Measurements from ENCODE around the gene KRT4.

The KRT4 gene

DNA sequence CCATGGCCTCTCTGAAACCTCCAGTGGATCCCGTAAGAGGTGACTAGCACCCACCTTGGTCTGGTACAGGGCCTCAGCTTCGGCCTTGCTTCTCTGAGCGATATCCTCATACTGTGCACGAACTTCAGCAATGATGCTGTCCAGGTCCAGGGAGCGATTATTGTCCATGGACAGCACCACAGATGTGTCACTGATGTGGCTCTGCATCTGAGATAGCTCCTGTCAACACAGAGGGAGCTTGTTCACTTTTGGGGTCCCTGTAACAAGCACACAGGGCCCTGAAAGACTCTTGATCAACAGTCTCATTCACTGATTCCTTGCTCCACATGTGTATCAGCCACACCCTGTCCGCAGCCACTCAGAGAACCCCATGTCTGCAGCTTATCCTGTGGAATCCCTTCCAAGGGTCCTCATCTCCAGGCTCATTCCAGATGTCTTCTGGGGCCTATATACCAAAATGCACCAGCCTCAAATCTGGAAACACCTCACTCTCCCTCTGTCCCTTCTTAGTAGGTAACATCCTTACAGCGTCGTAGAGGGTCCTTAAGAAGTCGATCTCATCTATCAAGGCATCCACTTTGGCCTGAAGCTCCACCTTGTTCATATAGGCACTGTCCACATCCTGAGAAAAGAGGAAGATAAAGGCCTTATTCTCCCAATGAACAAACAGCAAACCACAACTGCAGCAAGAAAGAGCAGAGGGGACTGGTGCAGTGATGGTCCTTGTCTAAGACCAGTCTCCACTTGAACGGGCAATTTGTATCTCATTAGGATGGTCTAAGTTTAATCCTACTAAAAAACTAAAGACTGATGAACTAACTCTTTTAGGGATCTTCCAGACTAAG, 21.5 kb downstream of the KRT4 start:
- DNase-seq (ENCODE audit: low spot score): no peak

DNA sequence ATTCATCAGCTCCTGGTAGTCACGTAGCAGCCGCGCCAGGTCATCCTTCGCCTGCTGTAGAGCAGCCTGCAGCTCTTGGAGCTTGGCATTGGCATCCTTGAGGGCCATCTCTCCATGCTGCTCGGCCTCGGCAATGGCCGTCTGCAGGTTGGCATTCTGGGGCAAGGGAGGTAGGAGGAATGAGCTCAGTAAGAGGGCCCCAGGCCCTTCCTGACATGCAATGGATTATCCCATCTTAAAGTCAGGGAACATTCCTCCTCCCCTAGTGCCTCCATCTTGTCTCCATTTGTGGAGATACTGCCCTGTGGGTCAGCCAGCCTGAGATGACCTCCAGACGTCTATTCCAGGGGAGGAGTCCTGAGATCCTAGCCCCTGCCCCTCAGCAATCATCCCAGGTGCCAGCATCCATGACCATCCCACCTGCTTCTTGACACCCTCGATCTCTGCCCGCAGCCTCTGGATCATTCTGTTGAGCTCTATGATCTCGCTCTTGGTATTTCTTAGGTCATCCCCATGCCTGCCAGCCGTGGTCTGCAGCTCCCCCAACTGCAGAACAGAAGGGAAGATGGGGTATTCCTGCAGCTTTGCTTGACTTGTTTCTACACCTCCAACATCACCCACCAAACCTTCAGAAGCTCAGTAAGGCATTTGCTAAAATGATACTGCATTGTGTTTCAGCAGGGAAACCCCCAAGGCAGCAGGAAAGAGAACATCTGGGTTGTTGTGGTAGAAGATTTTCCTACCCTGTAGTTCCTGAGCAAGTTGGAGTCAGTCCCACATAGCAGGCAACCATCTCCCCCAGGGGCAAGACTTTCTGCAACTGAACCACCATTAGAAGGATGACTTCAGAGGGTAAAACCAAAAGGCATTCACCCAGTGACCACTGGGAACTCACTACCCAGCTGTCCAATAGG, 22.4 kb downstream of the KRT4 start:
- no peak for DNase-seq (ENCODE audit: low spot score)

DNA sequence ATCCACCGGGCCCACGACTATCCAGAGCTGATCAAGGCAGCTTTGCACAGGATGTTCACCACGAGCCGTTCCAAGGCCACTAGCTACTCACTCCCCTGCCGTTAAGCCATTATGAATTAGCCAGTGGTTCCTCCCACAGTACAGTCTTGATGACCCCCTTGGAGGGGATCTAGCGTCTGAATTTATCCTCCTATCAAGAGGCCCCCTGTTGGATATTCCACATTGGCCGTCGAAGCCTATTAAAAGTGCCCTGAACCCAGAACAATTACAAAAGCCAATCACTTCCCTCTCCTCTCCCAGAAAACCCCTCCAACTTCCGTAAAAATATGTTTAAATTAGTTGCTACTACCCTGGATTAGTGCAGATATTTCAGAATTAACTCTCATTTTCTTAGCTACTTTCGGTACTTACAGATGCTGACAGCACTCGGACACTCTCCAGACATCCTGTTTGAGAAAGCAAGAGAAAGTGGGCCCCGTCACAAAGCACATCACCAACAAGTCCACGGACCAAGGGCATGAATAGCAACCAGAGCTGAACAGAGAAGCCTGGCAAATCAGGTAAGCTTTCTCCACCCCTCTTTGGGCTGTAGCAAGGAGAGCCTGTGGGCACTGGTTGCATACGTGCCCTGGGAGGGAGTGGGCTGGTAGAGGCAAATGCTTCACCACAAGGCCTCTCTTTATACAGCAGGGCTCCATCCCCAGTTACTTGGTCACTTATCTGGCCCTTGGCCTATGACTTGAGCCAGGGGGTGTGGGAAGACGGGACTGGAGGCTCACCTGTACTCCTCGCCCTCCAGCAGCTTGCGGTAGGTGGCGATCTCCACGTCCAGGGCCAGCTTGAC, 23.3 kb downstream of the KRT4 start:
- DNase-seq (ENCODE audit: low spot score): no peak

DNA sequence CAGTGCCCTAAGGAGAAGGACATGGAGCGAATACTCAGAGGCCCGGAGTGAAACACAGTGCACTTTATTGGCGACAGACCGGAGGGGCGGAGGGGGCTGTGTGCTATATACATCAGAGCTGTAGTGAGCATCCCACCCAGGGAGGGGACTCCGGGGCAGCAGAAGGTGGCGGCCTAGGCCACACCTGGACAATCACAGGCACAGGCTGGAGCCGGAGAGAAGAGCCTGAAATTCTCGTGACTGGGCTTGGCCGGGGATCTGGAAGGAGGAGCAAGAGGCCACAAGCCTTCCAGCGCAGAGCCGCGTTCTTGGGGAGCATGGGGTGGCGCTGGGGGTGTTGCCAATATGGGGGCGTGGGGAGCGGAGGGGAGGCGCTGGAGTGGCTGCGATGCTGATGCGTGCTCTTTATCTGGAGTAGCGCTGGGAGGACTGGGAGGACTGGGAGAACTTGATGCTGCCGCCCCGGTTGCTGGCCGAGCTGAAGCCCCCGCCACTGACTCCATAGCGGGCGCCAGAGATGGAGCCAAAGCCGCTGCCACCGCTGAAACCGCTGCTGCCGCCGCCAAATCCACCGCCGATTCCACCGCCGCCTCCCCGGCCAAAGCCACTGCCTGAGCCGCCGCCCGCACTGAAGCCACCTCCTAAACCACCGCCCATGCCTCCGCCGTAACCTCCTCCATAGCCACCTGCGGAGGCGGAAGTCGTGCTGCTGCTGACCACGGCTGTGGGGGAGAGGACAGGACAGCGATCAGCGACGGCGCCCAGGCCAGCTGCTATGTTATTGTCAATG, 24.1 kb downstream of the KRT4 start:
- no peak for DNase-seq (ENCODE audit: low spot score)

DNA sequence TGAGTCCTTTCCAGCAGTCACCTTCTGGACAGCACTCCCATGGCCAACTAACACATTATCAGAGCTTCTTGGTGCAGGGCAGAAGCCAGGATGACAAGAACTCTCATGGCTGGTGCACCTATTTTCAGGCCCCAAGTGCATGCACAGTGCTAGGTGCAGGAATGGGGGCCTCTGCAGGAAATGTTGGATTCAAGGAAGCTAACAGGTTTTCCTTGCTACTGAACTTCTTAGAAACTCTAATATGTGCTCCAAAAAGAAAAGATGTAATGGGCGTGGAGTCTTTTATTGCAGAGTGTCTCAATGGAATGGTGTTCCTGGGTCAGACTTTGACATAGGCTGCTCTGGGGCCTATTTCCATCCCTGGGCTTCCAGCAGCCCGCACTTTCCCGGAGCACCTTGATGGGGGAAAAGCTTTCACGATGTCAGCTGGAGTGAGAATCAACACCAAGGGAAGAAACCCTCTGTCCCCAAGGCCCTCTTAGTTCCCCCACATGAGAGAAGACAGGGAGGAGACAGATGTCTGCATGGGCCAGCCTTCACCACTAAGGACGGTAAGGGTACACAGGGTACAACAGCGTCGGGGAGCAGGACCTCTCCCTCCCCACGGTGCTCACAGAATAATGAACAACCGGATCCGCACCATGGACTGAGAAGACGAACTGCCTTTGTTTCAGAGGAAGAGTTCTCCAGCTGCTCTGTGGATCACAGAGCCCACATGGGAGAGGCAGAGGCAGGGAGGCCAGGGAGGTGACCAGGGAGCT, 24.9 kb downstream of the KRT4 start:
- DNase-seq (ENCODE audit: low spot score): no peak

DNA sequence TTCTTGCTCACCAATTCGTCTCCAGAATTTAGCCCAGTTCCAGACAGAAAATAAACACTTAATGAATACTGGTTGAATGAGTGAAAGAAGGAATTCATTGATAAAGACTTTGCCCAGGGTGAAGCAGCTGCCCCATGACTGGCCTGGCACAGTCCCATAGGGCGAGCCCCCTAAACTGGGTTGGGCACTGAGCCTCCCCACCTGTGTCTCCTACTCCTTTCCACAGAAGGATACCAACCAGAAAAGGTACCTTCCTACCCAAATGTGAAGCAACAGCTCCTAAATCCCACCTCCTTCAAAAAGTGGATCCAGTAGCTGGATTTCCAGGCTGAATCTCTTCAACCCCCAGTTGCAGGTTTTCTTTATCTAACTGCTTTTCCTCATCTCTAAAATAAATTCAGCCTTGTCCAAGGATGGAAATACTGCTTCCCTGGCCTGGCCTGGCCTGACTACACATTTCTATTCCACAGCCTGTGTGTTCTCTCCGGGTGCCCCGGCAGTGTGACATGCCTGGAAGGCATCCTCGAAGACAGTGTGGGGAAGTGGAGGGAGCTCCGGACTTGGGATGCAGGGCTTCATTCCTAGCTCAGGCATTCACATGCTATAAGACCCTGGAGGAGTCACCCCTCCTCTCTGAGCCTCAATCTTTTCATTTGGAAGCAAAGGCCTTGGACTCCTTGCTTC, 25.6 kb downstream of the KRT4 start:
- DNase-seq (ENCODE audit: low spot score): no peak

DNA sequence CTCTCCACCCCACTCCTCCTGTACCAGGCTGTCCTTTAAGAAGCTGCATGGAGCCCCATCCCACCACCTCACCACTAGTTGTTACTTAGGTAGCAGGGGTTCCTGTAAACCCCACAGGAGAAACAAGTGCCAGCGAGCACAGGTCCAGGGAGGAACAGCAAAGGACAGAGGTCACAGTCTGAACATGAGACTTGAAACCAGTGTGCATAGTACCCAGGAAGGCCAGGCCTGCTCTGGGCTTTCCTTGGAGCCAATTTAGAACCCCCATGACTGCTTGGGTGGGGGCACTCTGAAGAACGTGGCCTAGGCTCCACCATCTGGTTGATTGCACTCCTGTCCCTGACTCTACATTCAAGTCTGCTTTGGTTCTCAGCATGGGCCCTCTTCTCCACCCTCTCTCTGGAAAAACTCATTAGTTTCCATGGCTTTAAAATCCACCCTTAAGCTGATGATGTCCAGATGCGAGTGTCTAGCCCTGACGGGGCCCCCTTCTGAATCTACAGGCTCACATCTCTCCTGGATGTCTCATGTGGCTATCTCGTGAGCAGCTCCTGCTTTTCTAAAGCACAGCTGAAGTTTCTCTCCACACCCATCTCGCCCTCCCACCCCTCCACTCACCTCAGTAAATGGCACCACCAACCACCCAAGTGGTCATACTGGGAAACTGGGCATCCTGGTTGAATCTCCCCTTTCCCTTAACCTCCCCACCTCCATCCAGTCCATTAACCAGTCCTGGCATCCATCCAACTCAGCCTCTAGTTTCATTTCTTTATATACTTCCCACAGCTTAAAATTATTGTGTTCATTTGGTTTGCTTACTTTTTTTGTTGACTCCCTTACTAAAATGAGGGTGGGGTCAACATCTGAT, 26.4 kb downstream of the KRT4 start:
- no peak for DNase-seq (ENCODE audit: low spot score)

DNA sequence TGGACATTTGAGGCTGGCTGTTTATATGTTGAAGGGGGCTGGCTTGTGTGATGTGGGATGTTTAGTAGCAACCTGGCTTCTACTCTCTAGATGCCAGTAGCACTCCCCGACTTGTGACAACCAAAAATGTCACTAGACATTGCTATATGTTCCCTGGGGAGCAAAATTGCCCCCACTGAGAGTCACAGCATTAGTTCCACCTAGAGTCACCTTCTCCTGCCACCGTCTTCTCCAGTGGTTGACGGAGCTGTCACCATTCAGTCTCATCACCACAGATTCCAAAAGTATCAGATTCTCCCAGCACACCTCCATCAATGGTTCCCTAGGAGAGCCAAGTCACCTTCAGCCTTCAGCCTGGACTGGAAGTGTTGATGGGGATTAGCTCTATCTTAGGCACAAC, 29.0 kb downstream of the KRT4 start:
- no peak for DNase-seq (ENCODE audit: low spot score)

DNA sequence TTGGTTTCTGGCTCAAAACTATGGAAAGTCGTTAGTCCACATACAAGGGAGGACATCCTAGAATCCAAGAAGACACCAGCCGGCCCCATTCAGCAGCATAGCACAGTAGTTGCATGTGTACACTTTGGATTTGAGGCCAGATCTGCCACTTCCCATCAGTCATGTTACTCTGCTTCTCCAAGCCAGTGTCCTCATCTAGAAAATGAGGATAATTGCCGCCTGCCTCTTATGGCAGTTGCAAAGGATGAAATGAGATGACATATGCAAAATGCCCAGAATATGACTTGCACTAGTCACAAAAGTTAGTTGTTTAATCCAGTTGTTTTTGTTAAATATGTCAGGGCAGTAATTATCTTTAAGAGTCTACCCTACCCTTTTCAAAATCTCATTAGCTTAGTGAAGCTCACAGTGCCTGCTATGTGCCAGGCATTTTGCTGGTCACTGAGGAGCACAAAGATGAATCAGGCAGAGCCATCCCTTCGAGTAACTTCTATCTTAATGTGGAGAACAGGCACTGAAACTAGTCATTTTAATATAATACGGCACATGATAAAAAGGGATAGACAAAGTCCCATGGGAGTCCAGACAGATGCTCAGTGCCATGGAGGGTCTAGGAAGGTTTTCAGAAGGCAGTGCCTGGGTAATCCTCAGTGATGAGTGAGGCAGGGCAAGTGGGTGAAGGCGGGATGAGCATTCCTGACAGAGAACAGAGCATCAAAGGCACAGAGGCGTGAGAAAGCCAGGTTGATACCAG, 30.2 kb downstream of the KRT4 start:
- DNase-seq (ENCODE audit: low spot score): no peak

DNA sequence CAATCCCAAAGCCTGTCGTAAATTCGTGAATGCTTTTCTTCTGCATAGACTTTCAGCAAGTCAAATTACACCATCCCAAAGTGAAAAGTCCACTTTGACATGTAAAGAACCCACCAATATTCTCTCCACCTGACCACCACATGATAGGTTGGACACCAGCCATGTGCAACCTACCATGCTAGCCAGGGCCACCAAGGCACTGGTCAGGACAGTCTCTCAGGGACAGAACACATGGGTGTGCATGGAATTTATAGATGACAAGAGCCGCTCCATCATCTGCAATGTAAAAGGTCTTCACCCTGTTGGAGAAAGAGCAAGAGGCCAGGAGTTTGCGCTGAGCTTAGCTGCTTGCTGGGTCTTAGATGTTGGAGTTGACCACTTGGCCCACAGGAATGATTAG, 31.4 kb downstream of the KRT4 start:
- no peak for DNase-seq (ENCODE audit: low spot score)

DNA sequence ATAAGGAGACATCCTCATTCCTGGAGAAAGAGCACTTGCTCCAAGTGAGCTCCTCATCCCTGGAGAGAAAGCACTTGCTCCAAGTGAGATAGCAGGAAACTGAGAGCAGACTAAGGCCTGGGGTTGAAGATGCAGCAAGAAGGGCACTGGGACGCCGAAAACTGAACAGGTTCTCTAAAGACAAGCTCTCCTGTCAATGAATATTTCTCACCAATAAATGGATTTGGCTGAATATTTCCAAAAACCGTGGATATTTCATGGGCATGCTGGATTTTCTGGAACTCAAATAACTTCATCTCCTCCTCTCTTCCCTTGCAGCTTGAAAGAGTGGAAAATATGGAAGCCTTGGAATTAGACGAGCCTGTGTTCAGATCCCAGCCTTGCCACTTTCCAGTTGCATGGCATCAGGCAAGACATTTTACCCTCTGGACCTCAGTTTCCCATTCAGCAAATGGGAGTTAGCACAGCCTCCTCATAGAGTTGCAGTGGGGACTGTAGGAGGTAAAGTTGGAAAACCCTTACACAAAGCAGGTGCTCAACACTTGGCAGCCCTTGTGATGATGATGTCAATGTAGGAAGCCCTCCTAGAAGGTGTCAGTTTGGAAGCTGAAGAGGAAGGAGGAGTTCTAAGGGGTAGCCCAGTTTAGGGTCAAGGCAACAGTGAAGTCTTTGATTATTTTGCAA, 32.4 kb downstream of the KRT4 start:
- DNase-seq (ENCODE audit: low spot score): no peak

DNA sequence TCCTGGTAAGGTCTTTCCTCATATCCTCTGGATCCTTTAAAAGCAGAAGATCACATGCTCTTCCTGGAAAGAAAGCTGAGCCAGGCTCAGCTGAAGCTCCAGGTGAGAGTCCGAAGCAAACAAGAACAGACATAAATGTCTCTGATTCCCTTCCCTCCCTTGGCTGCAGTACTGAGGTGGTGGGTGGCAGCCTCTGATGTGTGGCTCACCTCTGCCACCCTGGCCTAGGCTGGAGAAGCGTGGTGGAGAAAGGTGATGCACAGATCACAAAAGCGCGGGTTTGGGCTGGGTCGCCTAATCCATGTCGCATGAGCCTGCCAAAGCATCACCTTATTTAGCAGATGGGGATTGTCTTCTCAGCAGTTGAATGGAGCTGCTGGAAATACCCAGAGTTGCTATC, 34.0 kb downstream of the KRT4 start:
- DNase-seq (ENCODE audit: low spot score): no peak

DNA sequence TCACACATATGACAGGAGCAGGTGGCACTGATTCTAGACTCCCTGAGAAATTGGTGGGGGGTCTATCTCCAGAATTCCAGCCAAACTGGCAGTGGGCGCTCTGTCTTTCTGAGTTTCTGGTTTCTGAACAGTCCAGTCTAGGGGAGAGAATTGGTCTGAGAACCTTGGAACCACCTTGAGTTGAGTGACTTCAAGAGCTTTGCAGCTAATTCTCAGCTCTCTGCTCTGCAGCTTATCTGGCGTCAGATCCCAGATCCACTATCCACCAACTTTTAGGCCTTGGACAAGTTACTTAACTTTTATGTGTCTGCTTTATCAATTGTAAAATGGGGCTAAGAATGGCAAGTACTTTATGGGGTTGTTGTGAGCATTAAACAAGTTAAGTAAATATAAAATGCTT, 35.1 kb downstream of the KRT4 start:
- DNase-seq (ENCODE audit: low spot score): no peak

DNA sequence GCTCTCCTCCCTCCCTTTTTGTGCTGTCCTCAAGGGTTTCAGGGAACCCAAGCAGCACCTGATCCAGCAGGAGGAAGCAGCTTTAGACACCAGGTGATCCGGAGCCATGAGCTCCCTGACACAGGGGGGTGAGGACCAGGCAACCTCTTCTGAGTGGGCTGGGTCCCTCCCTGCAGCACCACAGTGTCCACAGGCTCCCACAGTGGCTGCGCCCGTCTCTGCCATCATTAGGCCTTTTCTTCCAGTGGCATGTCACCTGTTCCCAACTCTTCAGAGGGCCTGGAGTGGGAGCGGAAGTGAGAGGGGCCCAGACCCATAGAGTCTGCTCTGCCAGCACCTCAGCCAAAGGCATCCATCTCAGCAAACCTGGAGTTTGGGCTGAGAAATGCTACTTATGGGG, 36.4 kb downstream of the KRT4 start:
- no peak for DNase-seq (ENCODE audit: low spot score)

DNA sequence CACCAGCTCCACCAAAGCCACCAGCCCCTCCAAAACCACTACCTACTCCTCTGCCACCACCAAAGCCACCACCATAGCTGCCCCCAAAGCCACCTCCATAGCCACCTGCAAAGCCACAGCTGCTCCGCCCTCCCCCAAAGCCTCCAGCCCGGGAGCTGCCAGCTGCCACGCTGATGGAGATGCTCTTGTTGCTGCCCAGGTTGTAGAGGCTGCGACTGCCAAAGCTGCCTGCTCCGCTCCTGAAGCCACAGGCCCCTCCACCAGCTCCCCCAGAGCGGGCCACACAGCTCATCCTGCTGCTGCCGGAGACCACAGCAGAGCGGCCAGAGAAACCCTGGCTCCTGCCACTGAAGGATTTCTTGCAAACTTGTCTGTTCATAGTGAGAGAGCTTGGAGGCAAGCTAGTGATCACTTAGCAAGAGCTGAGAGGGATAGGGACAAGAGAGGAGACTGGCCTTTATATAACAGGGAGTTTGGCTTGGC, 37.0 kb downstream of the KRT4 start, which contains the start of gene KRT76:
Gene KRT76, minus strand, starts transcription at position 433 of the 483 bp plus-strand sequence. Its CDS starts 54 bp downstream, at position 379.
- no peak for DNase-seq (ENCODE audit: low spot score)

DNA sequence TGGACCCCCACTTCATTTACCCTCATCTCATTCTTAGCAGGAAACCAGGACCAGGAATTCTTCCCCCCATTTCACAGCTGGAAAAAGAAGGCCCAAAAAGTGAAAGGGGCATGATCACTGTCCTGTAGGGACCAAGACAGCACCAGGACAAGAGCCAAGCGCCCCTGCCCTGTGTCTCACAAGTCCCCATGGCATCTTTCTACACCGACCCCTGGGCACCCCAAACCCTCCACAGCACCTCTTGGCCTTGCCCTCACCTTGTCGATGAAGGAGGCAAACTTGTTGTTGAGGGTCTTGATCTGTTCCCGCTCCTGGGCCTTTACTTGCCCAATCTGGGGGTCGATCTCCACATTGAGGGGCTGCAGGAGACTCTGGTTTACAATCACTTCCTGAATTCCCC, 37.5 kb downstream of the KRT4 start:
- DNase-seq (ENCODE audit: low spot score): no peak

DNA sequence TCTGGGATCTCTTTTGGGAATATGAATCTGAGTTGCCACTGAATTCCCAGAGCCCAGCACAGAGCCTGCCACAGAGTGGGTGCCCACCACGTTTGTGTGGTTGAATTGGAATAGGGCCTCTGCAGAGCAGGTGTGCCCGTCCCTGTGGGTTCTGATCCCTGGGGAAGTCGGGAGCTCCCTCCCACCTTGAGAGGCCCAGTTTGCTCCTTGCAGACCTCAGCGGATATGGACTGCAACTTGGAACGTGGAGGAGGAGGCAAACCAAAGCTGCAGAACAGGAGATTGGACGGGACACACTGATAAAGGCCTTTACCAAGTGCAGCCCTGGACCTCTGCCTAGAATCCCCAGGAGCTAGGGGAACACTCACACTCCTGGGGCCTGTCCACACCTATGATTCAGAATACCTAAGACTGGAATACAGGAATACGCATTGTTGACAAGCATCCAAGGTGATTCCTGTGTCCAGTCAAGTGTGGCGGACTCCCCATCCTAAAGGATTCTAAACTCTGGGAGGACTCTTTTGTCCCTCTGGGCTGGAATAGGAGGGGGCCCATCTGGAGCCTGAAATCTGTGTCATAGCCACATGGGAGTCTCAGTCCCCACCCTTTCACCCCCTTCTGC, 39.2 kb downstream of the KRT4 start:
- DNase-seq (ENCODE audit: low spot score): no peak

Data from kidney capillary endothelial cell (primary cell).